Suprapubic skin (tissue), 4 donors: Measurements from ENCODE around the gene AGMAT. TPM values are rescaled to one million over a fixed set of nuclear protein-coding genes. Genes with fewer than 3 reads are reported as not detected.

Source experiments
- DNase-seq, 2 donors: peaks; one replicate each; pipeline ENCODE4 v3.0.0-alpha.2; 2019; ENCODE audit warnings: low spot score in 2 of 2
- H3K27ac ChIP-seq: fragments of 200-600 bp; sonication (generic); one replicate; pipeline ENCODE4 v1.5.1; 2019
- H3K27me3 ChIP-seq: fragments of 200-600 bp; sonication (generic); one replicate; pipeline ENCODE4 v1.5.1; 2019
- H3K36me3 ChIP-seq: fragments of 200-600 bp; sonication (generic); one replicate; pipeline ENCODE4 v1.5.1; 2019
- H3K4me1 ChIP-seq: fragments of 200-600 bp; sonication (generic); one replicate; pipeline ENCODE4 v1.5.1; 2019
- H3K4me3 ChIP-seq: fragments of 200-600 bp; sonication (generic); one replicate; pipeline ENCODE4 v1.5.1; 2019; ENCODE audit warnings: mild to moderate bottlenecking
- H3K9me3 ChIP-seq: fragments of 200-600 bp; sonication (generic); one replicate; pipeline ENCODE4 v1.5.1; 2019
- CTCF ChIP-seq, 2 donors: fragments of 200-600 bp in 1 of 2; fragments of 450-650 bp in 1 of 2; sonication (generic) in 1 of 2; IDR thresholded peaks; one replicate each; pipeline ENCODE4 v1.5.1; 2016 to 2019; ENCODE audit warnings: antibody characterized with exemption in 2 of 2, mild to moderate bottlenecking in 1 of 2, moderate library complexity in 1 of 2
- EP300 ChIP-seq: sonication (generic); formaldehyde crosslinking; IDR thresholded peaks from one replicate; pipeline ENCODE4 v1.6.1; 2017; ENCODE audit warnings: antibody characterized with exemption
- POLR2A ChIP-seq, 2 donors: fragments of 450-650 bp; IDR thresholded peaks; one replicate each; pipeline ENCODE4 v1.6.1; 2017; ENCODE audit warnings: antibody characterized with exemption in 2 of 2, mild to moderate bottlenecking in 2 of 2, moderate library complexity in 2 of 2
- POLR2AphosphoS5 ChIP-seq, 3 donors: sonication (generic); formaldehyde crosslinking; IDR thresholded peaks; one replicate each; pipeline ENCODE4 v1.6.1; 2017; ENCODE audit warnings: antibody characterized with exemption in 3 of 3
- WGBS: methylation state at CpG from one replicate; pipeline ENCODE4 v1.1.5; 2018; 5-methylcytosine and 5-hydroxymethylcytosine counted together
- total RNA-seq, 4 donors: library from RNA; depleted of rRNA; stranded (reverse); fragments of >200 nt; gene quantifications; one replicate each; pipeline ENCODE4 v1.1.0, GENCODE V29; 2016

Gene AGMAT
- total RNA-seq, 4 donors from 2014 or later = 0.72 TPM; not detected in 3

GRCh38 chr1:15522551-15522950 is 62.3 kb downstream of the AGMAT start:
- no peaks in the 10 kb centered on the region for H3K36me3 ChIP-seq
- WGBS = 90% methylated on average over 4 of the region's 4 CpGs
- H3K4me1 ChIP-seq = peaks cover 23% of the 10 kb centered on the region
- no peak for TF ChIP-seq CTCF (IDR thresholded peaks at IDR 0.05)
- no peak for TF ChIP-seq POLR2AphosphoS5 (IDR thresholded peaks at IDR 0.05)
- no peak for TF ChIP-seq POLR2A (IDR thresholded peaks at IDR 0.05)
- TF ChIP-seq EP300 = no peak
- DNase-seq = no peak
- H3K27ac ChIP-seq = no peak overlapping the region
- H3K4me3 ChIP-seq = no peak overlapping the region
- no peaks in the 10 kb centered on the region for H3K9me3 ChIP-seq
- H3K27me3 ChIP-seq = no peaks in the 10 kb centered on the region

Other genes with a start within 250 kb of the AGMAT start
- 10 to 100 TPM; 43.5 to 54.4 (median 49.9) TPM for gene EFHD2, start 175.2 kb downstream of the AGMAT start, total RNA-seq
- 1 to 10 TPM in 2 of 4 donors, not detected in 2; 1.5 to 2.3 TPM for gene CTRC, start 146.6 kb downstream of the AGMAT start, total RNA-seq
- not detected for gene CELA2A, start 128.3 kb downstream of the AGMAT start, total RNA-seq
- not detected for gene CELA2B, start 108.9 kb downstream of the AGMAT start, total RNA-seq
- gene CASP9, start 60.8 kb downstream of the AGMAT start, total RNA-seq = 10 to 100 TPM in 2 of 4 donors, 1 to 10 TPM in 2; 7.0 to 12.6 (median 9.7) TPM
- 10 to 100 TPM; 17.2 to 24.8 (median 19.7) TPM for gene DNAJC16, start 58.2 kb downstream of the AGMAT start, total RNA-seq
- gene DDI2, start 32.4 kb upstream of the AGMAT start, total RNA-seq = 10 to 100 TPM; 33.2 to 90.0 (median 39.9) TPM
- gene PLEKHM2, start 99.3 kb upstream of the AGMAT start, total RNA-seq = 10 to 100 TPM; 51.3 to 61.6 (median 55.2) TPM
- 1 to 10 TPM; 1.3 to 4.3 (median 2.4) TPM for gene SLC25A34, start 151.2 kb upstream of the AGMAT start, total RNA-seq
- gene TMEM82, start 157.4 kb upstream of the AGMAT start, total RNA-seq = not detected
- gene FBLIM1, start 173.7 kb upstream of the AGMAT start, total RNA-seq = 10 to 100 TPM; 24.7 to 43.0 (median 27.4) TPM
- 1 to 10 TPM in 2 of 4 donors, under 1 TPM in 2; 0.68 to 3.2 (median 1.3) TPM for gene UQCRHL, start 222.6 kb upstream of the AGMAT start, total RNA-seq